Measurements from ENCODE around the gene AFAP1.

AFAP1 gene

DNA sequence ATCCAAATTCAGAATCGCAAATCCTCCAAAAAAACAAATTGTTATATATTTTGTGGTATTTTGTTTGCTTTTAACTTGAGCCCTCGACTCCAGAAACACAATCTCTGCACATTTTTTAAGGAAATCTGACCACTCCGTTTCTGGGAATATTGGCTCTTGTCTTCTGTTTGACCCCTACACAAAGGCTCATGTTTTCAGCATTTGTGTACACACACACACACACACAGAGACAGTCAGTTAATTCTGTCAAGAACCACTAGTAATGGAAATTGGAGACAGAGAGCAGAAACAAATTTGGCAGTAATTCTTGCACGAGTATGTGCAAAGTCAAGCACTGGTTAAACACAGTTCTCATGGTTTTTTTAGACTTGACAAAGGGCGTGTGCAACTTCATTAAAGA lies 115.4 kb downstream of the AFAP1 start:
- Histone ChIP-seq H3K27ac (ENCODE audit: extremely low read depth, low read depth, low read length) (no peak overlapping the region), H3K4me3 (ENCODE audit: low read depth, low read length) (no peak overlapping the region), H3K36me3 (ENCODE audit: control insufficient read depth in 2 of 2, insufficient read depth in 1 of 2, low read length in 2 of 2) (no peaks in the 10 kb centered on the region), H3K4me1 (ENCODE audit: control insufficient read depth, insufficient read depth, low read length) (no peaks in the 10 kb centered on the region), H3K9me3 (ENCODE audit: control insufficient read depth, insufficient read depth, low read depth, low read length) (no peaks in the 10 kb centered on the region)
- TF ChIP-seq MYNN (tag by site-specific recombination; IDR thresholded peaks at IDR 0.05; ENCODE audit: borderline replicate concordance) (no peak), ZNF19 (tag by site-specific recombination; IDR thresholded peaks at IDR 0.05; ENCODE audit: low read depth) (no peak), ZNF416 (tag by site-specific recombination; IDR thresholded peaks at IDR 0.05) (no peak), ZBTB7A (tag by site-specific recombination; IDR thresholded peaks at IDR 0.05; ENCODE audit: low read depth) (no peak), ZNF302 (tag by site-specific recombination; IDR thresholded peaks at IDR 0.05; ENCODE audit: low read depth) (no peak), KLF10 (tag by site-specific recombination; IDR thresholded peaks at IDR 0.05) (no peak), KLF8 (tag by site-specific recombination; IDR thresholded peaks at IDR 0.05) (no peak), ZNF341 (tag by site-specific recombination; IDR thresholded peaks at IDR 0.05; ENCODE audit: low read depth) (no peak), ZBTB44 (tag by site-specific recombination; IDR thresholded peaks at IDR 0.05) (no peak), ZNF280C (tag by site-specific recombination; IDR thresholded peaks at IDR 0.05) (no peak), ZNF501 (tag by site-specific recombination; IDR thresholded peaks at IDR 0.05) (no peak), ZNF660 (tag by site-specific recombination; IDR thresholded peaks at IDR 0.05) (no peak), ZNF10 (tag by site-specific recombination; IDR thresholded peaks at IDR 0.05) (no peak), ZNF600 (tag by site-specific recombination; IDR thresholded peaks at IDR 0.05) (no peak)
- TF ChIP-seq, protein P1, sequence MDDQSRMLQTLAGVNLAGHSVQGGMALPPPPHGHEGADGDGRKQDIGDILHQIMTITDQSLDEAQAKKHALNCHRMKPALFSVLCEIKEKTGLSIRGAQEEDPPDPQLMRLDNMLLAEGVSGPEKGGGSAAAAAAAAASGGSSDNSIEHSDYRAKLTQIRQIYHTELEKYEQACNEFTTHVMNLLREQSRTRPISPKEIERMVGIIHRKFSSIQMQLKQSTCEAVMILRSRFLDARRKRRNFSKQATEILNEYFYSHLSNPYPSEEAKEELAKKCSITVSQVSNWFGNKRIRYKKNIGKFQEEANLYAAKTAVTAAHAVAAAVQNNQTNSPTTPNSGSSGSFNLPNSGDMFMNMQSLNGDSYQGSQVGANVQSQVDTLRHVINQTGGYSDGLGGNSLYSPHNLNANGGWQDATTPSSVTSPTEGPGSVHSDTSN (CRISPR knock-in tag; IDR thresholded peaks at IDR 0.05) = no peak
- POLR2A ChIA-PET = no interaction called here
- CTCF ChIA-PET = no interaction called here

DNA sequence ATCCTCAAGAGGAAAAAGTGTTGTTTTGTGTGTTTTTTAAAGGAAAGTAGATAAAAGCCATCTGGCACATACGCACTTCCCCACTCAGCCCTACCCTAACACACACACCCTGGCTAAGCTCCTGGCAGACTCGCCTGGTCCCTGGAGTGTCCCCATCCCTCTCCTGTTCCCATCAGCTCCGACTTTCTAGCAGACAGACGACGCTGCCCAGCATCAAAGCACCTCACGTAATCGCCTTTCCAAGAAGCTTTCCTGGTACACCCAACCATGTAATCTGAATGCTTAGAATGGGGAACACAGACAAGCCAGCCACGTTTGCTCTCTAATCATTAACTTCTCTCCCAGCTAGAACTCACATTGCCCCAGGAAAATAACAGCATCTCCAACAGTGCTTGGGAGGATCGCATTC lies 116.2 kb downstream of the AFAP1 start:
- no peaks in the 10 kb centered on the region for H3K9me3 ChIP-seq (ENCODE audit: control insufficient read depth, insufficient read depth, low read depth, low read length)
- H3K36me3 ChIP-seq (ENCODE audit: control insufficient read depth in 2 of 2, insufficient read depth in 1 of 2, low read length in 2 of 2) = no peaks in the 10 kb centered on the region
- no peak overlapping the region for H3K27ac ChIP-seq (ENCODE audit: extremely low read depth, low read depth, low read length)
- no peaks in the 10 kb centered on the region for H3K4me1 ChIP-seq (ENCODE audit: control insufficient read depth, insufficient read depth, low read length)
- POLR2A ChIA-PET = no interaction called here
- CTCF ChIA-PET = interaction anchor here (0.5 to 1.2 kb wide), 2 partner anchors 19 to 20 kb away, joined by 3 to 4 read pairs; no protein-coding TSS in a partner anchor
- no peak overlapping the region for H3K4me3 ChIP-seq (ENCODE audit: low read depth, low read length)
- TF ChIP-seq ZNF132 (tag by site-specific recombination; IDR thresholded peaks at IDR 0.05; ENCODE audit: borderline replicate concordance) (no peak), ZNF704 (tag by site-specific recombination; IDR thresholded peaks at IDR 0.05) (no peak), PRDM1 (tag by site-specific recombination; IDR thresholded peaks at IDR 0.05) (no peak), ZNF76 (tag by site-specific recombination; IDR thresholded peaks at IDR 0.05; ENCODE audit: borderline replicate concordance, low read depth) (no peak), ZNF174 (tag by site-specific recombination; IDR thresholded peaks at IDR 0.05) (no peak), ZNF404 (tag by site-specific recombination; IDR thresholded peaks at IDR 0.05) (no peak), ZNF692 (tag by site-specific recombination; IDR thresholded peaks at IDR 0.05) (no peak), PRDM6 (tag by site-specific recombination; IDR thresholded peaks at IDR 0.05) (no peak), ZBTB44 (tag by site-specific recombination; IDR thresholded peaks at IDR 0.05) (no peak), ZNF302 (tag by site-specific recombination; IDR thresholded peaks at IDR 0.05; ENCODE audit: low read depth) (no peak), ZFP3 (tag by site-specific recombination; IDR thresholded peaks at IDR 0.05; ENCODE audit: low read depth) (no peak), ZNF214 (tag by site-specific recombination; IDR thresholded peaks at IDR 0.05; ENCODE audit: borderline replicate concordance) (no peak)
